Neural progenitor cell (in vitro differentiated cells): ENCODE measurements around the gene LEKR1. TPM values are rescaled to one million over a fixed set of nuclear protein-coding genes. Genes with fewer than 3 reads are reported as not detected.
A peak's percentile ranks its signal among the peaks of the same experiment; 100 is the strongest.

ENCODE experiments used
- DNase-seq: peaks from one replicate; pipeline ENCODE4 v3.0.0-alpha.2; 2016; ENCODE audit warnings: low spot score
- H2AFZ ChIP-seq: fragments of 200-600 bp; sonication (generic); replicated peaks from 2 replicates; pipeline ENCODE4 v1.6.1; 2016; ENCODE audit warnings: antibody characterized with exemption
- H3F3A ChIP-seq: fragments of 200-600 bp; sonication (generic); 2 replicates; pipeline ENCODE4 v1.6.1; 2016; ENCODE audit warnings: antibody characterized with exemption, low read depth
- H3K27ac ChIP-seq: fragments of 200-600 bp; sonication (generic); 2 replicates; pipeline ENCODE4 v1.5.1; 2016; ENCODE audit warnings: mild to moderate bottlenecking
- H3K27me3 ChIP-seq: fragments of 200-600 bp; sonication (generic); 2 replicates; pipeline ENCODE4 v1.6.1; 2016; ENCODE audit warnings: mild to moderate bottlenecking, moderate library complexity
- H3K36me3 ChIP-seq: fragments of 200-600 bp; sonication (generic); 2 replicates; pipeline ENCODE4 v1.5.1; 2016
- H3K4me1 ChIP-seq: fragments of 200-600 bp; sonication (generic); 2 replicates; pipeline ENCODE4 v1.6.1; 2016; ENCODE audit warnings: mixed run types
- H3K4me2 ChIP-seq: fragments of 200-600 bp; sonication (generic); 2 replicates; pipeline ENCODE4 v1.6.1; 2016
- H3K4me3 ChIP-seq: fragments of 200-600 bp; sonication (generic); 2 replicates; pipeline ENCODE4 v1.5.1; 2016
- H3K79me2 ChIP-seq: fragments of 200-600 bp; sonication (generic); 2 replicates; pipeline ENCODE4 v1.6.1; 2016; ENCODE audit warnings: low read depth
- H3K9ac ChIP-seq: fragments of 200-600 bp; sonication (generic); 2 replicates; pipeline ENCODE4 v1.6.1; 2016
- H3K9me3 ChIP-seq: fragments of 200-600 bp; sonication (generic); 2 replicates; pipeline ENCODE4 v1.5.1; 2016; ENCODE audit warnings: low read depth
- H4K20me1 ChIP-seq: fragments of 200-600 bp; sonication (generic); 2 replicates; pipeline ENCODE4 v1.6.1; 2016; ENCODE audit warnings: low read depth
- H3K27ac Mint-ChIP-seq: 3 replicates; pipeline ENCODE4 v1.8.0; 2021; ENCODE audit warnings: mixed read lengths
- H3K27me3 Mint-ChIP-seq: 2 replicates; pipeline ENCODE4 v1.8.0; 2022; ENCODE audit warnings: low read depth, mild to moderate bottlenecking, inconsistent platforms, moderate library complexity, mixed read lengths; ENCODE audit not compliant: insufficient read depth
- H3K36me3 Mint-ChIP-seq: 3 replicates; pipeline ENCODE4 v1.8.0; 2021; ENCODE audit warnings: mixed read lengths
- H3K4me1 Mint-ChIP-seq: 3 replicates; pipeline ENCODE4 v1.8.0; 2021; ENCODE audit warnings: mixed read lengths
- H3K4me3 Mint-ChIP-seq: 3 replicates; pipeline ENCODE4 v1.8.0; 2021; ENCODE audit warnings: mild to moderate bottlenecking, moderate library complexity, mixed read lengths
- H3K9me3 Mint-ChIP-seq: 3 replicates; pipeline ENCODE4 v1.8.0; 2020; ENCODE audit warnings: mixed read lengths
- EZH2 ChIP-seq: fragments of 200-600 bp; sonication (generic); IDR thresholded peaks from 2 replicates; pipeline ENCODE4 v1.6.1; 2017; ENCODE audit warnings: antibody characterized with exemption, mild to moderate bottlenecking, moderate library complexity
- EZH2phosphoT487 ChIP-seq: fragments of 200-600 bp; sonication (generic); IDR thresholded peaks from 2 replicates; pipeline ENCODE4 v1.6.1; 2017; ENCODE audit warnings: antibody characterized with exemption
- total RNA-seq: library from RNA; depleted of rRNA; stranded (reverse); fragments of >200 nt; gene quantifications from 2 replicates; pipeline ENCODE4 v1.2.3, GENCODE V29; 2015; ENCODE audit warnings: low replicate concordance
- TF ChIP-seq, protein P1 (sequence below): fragments of 200-600 bp; sonication (generic); IDR thresholded peaks from 2 replicates; pipeline ENCODE4 v1.5.1; 2017; ENCODE audit warnings: antibody characterized with exemption, mild to moderate bottlenecking

Gene LEKR1
- total RNA-seq, 1 donor from 2014 or later = 1.9 TPM

DNA sequence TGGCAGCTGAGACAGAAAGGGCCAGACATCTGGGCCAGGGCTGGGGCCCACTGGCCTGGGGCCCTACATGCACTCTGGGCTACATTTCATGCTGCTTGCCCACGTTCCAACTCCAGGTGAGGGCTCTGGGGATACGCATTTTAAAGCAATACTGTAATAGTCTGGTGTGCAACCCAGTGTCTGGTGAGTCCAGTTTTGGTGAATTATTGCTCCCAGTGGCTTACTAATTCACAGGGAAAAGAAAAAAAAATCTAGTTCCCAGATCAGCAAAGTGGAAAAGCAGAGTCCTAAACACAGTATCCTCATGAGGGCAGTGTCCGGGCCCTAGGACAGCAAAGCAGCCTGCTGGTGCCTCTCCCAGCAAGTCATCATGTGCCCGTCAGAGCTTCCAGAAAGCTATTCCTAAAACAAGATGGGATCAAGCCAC, 251.4 kb downstream of the LEKR1 start:
- Histone ChIP-seq H4K20me1 (no peaks in the 10 kb centered on the region), H3K9ac (no peak overlapping the region), H3F3A (no peaks in the 10 kb centered on the region), H3K27ac (no peak overlapping the region), H2AFZ (no peak overlapping the region), H3K4me2 (no peak overlapping the region), H3K4me1 (peaks cover 13% of the 10 kb centered on the region), H3K36me3 (no peaks in the 10 kb centered on the region), H3K4me3 (no peak overlapping the region), H3K79me2 (no peaks in the 10 kb centered on the region), H3K9me3 (no peaks in the 10 kb centered on the region), H3K27me3 (peaks cover 7% of the 10 kb centered on the region)
- H3K4me3 Mint-ChIP-seq = no peak overlapping the region
- DNase-seq = no peak
- peaks cover 67% of the 10 kb centered on the region for H3K4me1 Mint-ChIP-seq
- H3K27me3 Mint-ChIP-seq = peaks cover 11% of the 10 kb centered on the region
- peaks cover 2% of the 10 kb centered on the region for H3K36me3 Mint-ChIP-seq
- peak overlapping the region; percentile 83 for H3K27ac Mint-ChIP-seq
- TF ChIP-seq, protein P1, sequence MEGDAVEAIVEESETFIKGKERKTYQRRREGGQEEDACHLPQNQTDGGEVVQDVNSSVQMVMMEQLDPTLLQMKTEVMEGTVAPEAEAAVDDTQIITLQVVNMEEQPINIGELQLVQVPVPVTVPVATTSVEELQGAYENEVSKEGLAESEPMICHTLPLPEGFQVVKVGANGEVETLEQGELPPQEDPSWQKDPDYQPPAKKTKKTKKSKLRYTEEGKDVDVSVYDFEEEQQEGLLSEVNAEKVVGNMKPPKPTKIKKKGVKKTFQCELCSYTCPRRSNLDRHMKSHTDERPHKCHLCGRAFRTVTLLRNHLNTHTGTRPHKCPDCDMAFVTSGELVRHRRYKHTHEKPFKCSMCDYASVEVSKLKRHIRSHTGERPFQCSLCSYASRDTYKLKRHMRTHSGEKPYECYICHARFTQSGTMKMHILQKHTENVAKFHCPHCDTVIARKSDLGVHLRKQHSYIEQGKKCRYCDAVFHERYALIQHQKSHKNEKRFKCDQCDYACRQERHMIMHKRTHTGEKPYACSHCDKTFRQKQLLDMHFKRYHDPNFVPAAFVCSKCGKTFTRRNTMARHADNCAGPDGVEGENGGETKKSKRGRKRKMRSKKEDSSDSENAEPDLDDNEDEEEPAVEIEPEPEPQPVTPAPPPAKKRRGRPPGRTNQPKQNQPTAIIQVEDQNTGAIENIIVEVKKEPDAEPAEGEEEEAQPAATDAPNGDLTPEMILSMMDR = no peak
- no peak for TF ChIP-seq EZH2phosphoT487
- TF ChIP-seq EZH2 = no peak
- H3K9me3 Mint-ChIP-seq = peaks cover 3% of the 10 kb centered on the region

- no peak for DNase-seq
- Mint-ChIP-seq H3K4me3 (no peak overlapping the region), H3K27me3 (peaks cover 13% of the 10 kb centered on the region), H3K27ac (no peak overlapping the region), H3K4me1 (peaks cover 73% of the 10 kb centered on the region), H3K36me3 (peaks cover 2% of the 10 kb centered on the region), H3K9me3 (no peaks in the 10 kb centered on the region)
- H3K9me3 ChIP-seq = no peaks in the 10 kb centered on the region
- no peaks in the 10 kb centered on the region for H3F3A ChIP-seq
- H3K27ac ChIP-seq = no peak overlapping the region
- no peaks in the 10 kb centered on the region for H3K36me3 ChIP-seq
- peaks cover 14% of the 10 kb centered on the region for H3K27me3 ChIP-seq
- H3K9ac ChIP-seq = no peak overlapping the region
- TF ChIP-seq EZH2phosphoT487 (no peak), EZH2 (no peak)
- TF ChIP-seq, protein P1 = no peak
- no peak overlapping the region for H3K4me2 ChIP-seq
- H3K4me3 ChIP-seq = no peak overlapping the region
- no peaks in the 10 kb centered on the region for H3K79me2 ChIP-seq
- peaks cover 13% of the 10 kb centered on the region for H3K4me1 ChIP-seq
- H4K20me1 ChIP-seq = no peaks in the 10 kb centered on the region
- H2AFZ ChIP-seq = no peak overlapping the region
These were observed 252.1 kb downstream of the LEKR1 start for GRCh38 chr3:157078131-157078810.

DNA sequence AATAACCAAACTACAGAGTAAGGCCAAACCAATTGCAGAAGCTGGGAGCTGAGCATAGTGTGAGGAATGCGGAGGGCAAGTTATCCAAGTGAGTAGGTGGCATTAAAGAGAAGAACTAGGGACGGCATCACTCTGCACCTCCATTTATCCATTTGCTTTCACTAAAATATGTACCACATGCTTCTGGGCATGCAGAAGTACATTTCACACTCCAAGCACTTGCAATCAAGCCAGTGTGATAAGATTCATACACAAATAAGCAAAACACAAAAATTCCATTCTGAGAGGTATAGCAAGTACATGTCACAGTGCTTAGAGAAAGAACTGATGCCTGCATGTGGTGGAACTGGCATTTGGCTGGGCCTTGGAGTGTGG, 252.6 kb downstream of the LEKR1 start:
- no peak overlapping the region for H3K27ac ChIP-seq
- H3K27ac Mint-ChIP-seq = peak overlapping the region; percentile 62
- H3K4me1 Mint-ChIP-seq = peaks cover 69% of the 10 kb centered on the region

More for the DNA sequence above, 252.6 kb downstream of the LEKR1 start:
- TF ChIP-seq, protein P1 = no peak
- TF ChIP-seq EZH2phosphoT487 (no peak), EZH2 (no peak)
- Histone ChIP-seq H3K4me1 (peaks cover 13% of the 10 kb centered on the region), H3K4me3 (no peak overlapping the region), H3K36me3 (no peaks in the 10 kb centered on the region), H3K27me3 (peaks cover 16% of the 10 kb centered on the region), H3K9ac (no peak overlapping the region), H2AFZ (no peak overlapping the region), H3F3A (no peaks in the 10 kb centered on the region), H3K4me2 (no peak overlapping the region), H4K20me1 (no peaks in the 10 kb centered on the region), H3K79me2 (no peaks in the 10 kb centered on the region), H3K9me3 (no peaks in the 10 kb centered on the region)
- DNase-seq = no peak
- Mint-ChIP-seq H3K9me3 (no peaks in the 10 kb centered on the region), H3K4me3 (no peak overlapping the region), H3K36me3 (peaks cover 2% of the 10 kb centered on the region), H3K27me3 (peaks cover 13% of the 10 kb centered on the region)
